Stimulated activated CD4-positive, alpha-beta T cell treated with anti-CD3 and anti-CD28 coated beads, Interleukin-15, amount 100 ng/mL, for 48 hours (primary cell): ENCODE data around the gene FGB.
"Not testable (repeated sequence)": the region's sequence is repeated elsewhere in the genome, so short reads cannot be mapped to it uniquely, and the experiment has no call there.

ENCODE experiments used
- DNase-seq, 2 donors: peaks; one replicate each; pipeline ENCODE4 v3.0.0-alpha.2; 2020; ENCODE audit warnings: low read depth in 2 of 2

Gene FGB

GRCh38 chr4:154597281-154597680, 34.5 kb downstream of the FGB start:
- DNase-seq = not testable (repeated sequence)

GRCh38 chr4:154597798-154598774, 35.3 kb downstream of the FGB start:
- no peak for DNase-seq

- no peak for DNase-seq
These were observed 39.7 kb downstream of the FGB start for GRCh38 chr4:154602404-154603020.

GRCh38 chr4:154603033-154603943, 40.5 kb downstream of the FGB start:
- DNase-seq = no peak

GRCh38 chr4:154604696-154605200, 41.9 kb downstream of the FGB start:
- DNase-seq = no peak

- DNase-seq = no peak
These were observed 44.2 kb downstream of the FGB start for GRCh38 chr4:154606728-154607723.

- no peak for DNase-seq
These were observed 45.8 kb downstream of the FGB start for GRCh38 chr4:154608361-154609252.

GRCh38 chr4:154609532-154609931, 46.7 kb downstream of the FGB start:
- DNase-seq = no peak

GRCh38 chr4:154610582-154610981, 47.8 kb downstream of the FGB start:
- no peak for DNase-seq

- DNase-seq = no peak
These were observed 49.0 kb downstream of the FGB start for GRCh38 chr4:154611833-154612232.

GRCh38 chr4:154612472-154613414, 49.9 kb downstream of the FGB start, which contains the start of gene FGG:
FGG (minus strand) TSS chr4:154612656; CDS start chr4:154612609, 47 bp downstream.
- no peak for DNase-seq

- DNase-seq = no peak
These were observed 51.5 kb downstream of the FGB start for GRCh38 chr4:154614306-154614705.

- no peak for DNase-seq
These were observed 52.4 kb downstream of the FGB start for GRCh38 chr4:154615211-154615610.

GRCh38 chr4:154616287-154616686, 53.5 kb downstream of the FGB start:
- no peak for DNase-seq

GRCh38 chr4:154616731-154617130, 53.9 kb downstream of the FGB start:
- DNase-seq = no peak

- no peak for DNase-seq
These were observed 55.1 kb downstream of the FGB start for GRCh38 chr4:154617820-154618317.

GRCh38 chr4:154618708-154619315, 56.0 kb downstream of the FGB start:
- DNase-seq = peak; percentile 22 to 41

GRCh38 chr4:154620111-154620510, 57.3 kb downstream of the FGB start:
- no peak for DNase-seq
